Mesenteric fat pad (tissue), 1 donor: Measurements from ENCODE around the gene PDLIM7. TPM values are rescaled to one million over a fixed set of nuclear protein-coding genes. Genes with fewer than 3 reads are reported as not detected.
"Not testable (repeated sequence)": the region's sequence is repeated elsewhere in the genome, so short reads cannot be mapped to it uniquely, and the experiment has no call there.

Experiments
- DNase-seq: peaks from one replicate; pipeline ENCODE4 v3.0.0-alpha.2; 2020; ENCODE audit warnings: low spot score
- total RNA-seq: library from RNA; stranded (reverse); fragmentation: NEBNext Ultra II Directional; extraction: Animal tissue kit (Norgen Biotek cat#: 25700); gene quantifications from one replicate; pipeline ENCODE4 v1.2.1, GENCODE V29; 2021
- donor health status: DM: yes; HTN: yes; CAD: no.

PDLIM7 gene
- total RNA-seq, 1 donor from 2014 or later: 58.8 TPM

DNA sequence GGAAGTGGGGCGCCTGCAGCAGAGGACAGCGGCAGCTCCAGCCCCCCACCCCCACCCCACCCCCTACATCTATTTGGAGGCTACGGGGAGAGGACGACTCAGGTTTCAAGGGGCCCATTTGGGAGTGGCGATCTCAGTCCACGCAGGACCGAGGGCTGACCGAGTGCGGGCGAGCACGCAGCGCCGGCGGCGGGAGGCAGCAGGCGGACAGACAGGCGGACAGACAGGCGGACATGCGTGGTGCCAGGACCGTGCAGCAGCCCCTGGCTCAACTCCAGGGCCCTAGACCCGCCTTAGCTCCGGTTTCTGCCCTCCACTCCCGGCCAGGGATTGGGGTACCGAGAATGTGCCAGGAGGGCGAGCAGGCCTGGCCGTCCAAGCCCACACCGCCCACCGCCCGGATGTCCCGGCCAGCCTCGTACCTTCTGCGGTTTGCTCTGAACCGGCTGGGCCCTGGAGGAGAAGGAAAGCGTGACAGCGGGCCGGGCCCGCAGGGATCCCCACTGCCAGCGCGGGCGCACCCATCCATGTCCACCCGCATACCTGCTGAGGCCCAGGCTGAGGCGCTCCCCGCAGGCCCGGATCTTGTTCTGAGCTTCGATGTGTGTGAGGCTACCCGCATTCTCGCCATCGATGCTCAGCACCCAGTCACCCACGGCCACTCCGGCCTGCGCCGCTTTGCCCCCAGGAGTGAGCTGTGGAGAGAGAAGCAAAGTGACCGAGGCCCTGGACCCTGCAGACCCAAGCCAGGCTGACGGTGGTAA is 5.2 kb downstream of the PDLIM7 start:
- no peak for DNase-seq

DNA sequence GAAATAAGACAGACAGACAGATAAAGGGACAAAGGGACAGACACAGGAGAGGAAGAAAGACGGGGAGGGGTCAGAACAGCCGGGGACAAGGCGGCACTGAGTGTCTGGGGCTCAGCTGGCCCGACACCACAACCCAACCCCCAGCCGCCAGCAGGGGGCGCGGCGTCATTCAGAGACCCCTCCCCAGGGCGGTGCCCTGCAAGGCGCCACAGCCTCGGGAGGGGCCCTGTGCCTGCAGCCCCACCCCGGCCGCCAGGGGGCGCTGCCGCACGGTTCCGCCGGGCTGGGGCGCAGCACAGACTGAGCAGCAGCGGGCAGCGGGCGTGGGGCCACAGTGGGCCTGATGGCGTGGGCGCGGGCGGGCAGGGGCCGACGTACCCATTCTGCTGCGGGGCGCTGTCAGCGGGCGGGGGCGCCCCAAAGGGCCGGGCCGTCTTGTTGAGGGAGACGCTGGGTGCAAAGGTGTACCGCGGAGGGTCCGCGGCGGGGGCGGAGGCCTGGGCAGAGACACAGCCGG is 5.9 kb downstream of the PDLIM7 start:
- no peak for DNase-seq

DNA sequence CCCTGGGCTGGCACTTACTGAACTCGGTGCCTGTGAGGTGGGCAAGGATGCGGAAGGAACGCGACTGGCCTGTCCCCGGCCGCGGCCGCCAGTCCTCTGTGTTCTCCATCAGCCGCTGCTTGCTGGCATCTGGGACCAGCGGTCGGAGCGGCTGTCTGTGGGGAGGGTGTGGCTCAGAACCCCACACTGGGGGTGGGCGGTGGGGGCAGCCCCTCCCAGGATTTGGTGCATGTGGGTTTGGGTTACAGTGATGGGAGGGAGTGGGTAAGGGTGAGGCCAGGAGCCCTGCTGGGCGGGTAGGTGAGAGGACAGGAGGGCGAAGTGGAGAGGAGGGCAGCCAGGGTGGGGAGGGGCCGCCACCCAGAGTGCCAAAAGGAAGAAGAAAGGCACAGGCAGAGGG is 6.4 kb downstream of the PDLIM7 start:
- no peak for DNase-seq

DNA sequence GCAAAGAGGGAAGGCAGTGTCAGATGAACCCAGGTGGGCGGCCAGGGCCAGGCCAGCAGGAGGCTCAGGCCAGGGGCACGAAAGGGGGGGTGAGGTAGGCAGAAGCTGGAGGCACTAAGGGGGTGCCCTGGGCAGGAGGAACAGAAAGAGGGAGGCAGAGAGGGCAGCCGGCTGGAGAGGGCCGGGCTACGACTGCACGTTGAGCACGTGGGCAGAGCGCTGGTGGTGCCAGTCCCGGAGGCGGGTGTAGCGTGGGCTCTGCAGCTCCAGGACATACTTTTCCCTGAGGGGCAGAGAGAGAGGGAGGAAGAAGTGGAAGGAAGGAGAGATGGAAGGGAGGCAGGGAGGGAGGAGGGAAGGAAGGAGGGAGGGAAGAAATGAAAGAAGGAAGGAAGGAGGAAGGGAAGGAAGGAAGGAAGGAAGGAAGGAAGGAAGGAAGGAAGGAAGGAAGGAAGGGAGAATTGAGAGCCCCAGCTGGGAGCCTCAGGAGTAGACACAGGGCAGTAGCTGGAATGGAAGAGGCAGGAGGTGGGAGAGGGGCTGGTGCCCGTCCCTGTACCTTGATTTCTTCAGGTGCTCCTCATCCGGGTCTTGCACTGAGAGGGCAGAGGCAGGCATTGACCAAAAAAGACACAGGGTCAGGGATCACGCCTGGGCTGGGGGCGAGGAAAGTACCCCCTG is 7.0 kb downstream of the PDLIM7 start:
- DNase-seq: no peak

DNA sequence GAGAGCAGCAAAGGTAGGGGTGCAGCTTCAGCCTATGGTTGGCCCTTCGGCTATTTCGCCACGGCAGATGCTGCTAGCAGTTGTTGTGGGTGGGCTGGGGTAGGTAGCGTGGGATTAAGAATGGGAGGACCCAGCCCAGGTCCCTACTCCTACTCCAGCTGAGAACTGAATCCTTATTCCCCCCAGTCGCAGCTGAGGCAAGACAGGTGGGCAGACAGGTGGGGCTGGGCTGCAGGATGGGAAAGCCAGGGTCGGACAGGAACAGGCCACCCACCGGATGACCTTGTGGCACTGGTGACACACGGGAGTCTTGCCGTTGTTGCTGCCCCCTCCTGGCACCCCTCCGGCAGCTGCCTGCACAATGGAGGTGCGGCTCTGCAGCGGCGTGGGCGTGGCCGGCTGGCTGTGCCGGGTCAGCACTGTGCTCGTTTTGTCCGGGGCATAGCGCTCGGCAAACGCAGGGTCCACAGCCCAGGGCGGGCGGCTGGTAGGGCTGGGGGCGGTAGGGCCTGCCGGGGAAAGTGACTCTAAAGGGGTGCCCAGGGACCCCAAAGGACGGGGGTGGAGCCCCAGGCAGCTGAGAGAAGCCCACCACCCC is 8.2 kb downstream of the PDLIM7 start:
- DNase-seq: no peak

DNA sequence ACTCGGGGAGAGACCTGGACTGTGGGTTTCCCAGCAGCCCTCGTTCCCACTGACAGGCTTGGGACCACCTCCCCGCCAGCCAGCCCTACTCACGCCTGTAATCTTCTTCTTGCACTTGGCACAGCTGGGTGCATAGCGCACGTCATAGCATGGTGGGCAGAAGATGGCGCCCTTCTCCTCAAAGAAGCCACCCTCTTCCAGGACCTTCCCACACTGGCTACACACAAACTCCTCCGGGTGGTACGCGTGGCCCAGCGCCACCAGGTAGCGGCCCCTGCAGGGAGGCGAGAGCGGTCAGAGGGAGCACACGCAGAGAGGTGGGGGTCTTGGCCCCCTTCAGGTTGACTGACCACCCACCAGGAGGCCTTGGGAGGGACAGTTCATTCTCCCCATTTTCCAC is 9.4 kb downstream of the PDLIM7 start:
- no peak for DNase-seq

DNA sequence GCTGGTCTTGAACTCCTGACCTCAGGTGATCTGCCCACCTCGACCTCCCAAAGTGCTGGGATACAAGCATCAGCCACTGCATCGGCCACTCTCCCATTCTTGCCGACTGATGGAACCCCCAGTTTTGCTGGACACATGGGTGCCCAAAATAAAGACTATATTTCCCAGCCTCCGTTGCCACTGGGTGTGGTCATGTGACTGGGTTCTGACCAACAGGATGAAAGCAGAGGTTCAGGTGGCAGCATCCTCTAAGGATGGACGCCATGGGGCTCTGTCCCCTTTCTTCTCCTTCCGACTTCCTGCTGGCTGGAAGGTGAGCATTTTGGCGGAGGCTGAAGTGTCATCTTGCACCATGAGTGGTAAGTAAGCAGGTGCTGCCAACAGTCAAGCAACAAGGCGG is 10.3 kb downstream of the PDLIM7 start:
- DNase-seq: no peak

DNA sequence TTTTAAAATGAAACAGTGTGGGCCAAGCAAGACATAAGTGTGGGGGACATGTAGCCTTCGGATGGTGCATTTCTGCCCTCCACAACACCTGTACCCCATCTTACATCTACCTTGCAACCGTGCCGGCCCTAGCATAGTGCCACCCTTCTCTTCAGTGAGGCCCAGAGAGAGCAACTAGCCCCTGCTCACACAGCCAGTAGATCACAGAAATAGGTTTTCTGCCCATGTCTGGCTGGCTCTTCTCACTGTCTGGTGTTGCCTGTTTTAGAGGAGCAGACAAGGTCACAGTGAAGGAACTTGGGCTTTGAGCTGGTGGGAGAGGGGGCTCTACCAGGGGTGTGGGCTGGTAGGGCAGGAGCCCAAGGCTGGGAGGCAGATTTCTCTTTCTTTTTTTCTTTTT is 11.1 kb downstream of the PDLIM7 start:
- no peak for DNase-seq

DNA sequence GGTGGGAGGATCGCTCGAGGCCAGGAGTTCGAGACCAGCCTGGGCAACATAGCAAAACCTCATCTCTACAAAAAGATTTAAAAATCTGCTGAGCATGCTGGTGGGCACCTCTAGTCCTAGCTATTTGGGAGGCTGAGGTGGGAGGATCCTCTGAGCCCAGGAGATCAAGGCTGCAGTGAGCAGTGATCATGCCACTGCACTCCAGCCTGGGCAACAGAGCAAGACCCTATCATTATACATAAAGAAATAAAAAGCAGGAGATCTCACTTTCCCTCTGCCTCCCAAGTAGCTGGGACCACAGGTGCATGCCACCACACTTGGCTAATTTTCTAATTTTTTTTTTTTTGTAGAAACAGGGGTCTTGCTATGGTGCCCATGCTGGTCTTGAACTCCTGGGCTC is 11.7 kb downstream of the PDLIM7 start:
- not testable (repeated sequence) for DNase-seq

DNA sequence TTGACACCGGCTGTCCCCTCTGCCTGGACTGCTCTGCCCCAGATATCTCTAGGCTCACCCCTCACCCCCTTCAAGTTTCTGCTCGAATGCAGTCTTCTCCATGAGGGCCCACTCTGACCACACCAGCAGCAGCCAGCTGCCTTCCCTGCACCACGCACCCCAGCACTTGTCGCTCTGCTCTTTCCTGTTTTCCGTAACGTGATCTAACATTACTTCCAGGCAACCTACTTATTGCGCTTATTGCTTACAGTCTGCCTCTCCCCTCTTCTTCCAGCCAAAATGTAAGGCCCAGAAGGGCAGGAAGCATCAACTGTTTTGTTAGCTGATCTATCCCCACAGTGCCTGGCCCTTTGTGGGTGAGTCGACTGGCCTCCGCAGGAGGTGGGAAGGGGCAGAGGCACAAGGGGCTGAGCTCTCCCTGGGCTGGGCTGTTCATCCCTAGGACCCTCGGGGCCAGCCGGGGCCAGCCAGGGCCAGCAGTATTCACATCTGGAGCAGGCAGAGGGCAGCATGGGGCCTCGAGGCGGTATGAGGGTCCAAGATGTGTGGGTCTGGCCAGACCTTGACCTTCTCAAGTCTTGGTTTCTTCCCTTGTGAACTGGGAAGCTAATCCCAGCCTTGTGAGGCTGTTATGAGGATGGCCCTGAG is 12.4 kb downstream of the PDLIM7 start:
- no peak for DNase-seq

DNA sequence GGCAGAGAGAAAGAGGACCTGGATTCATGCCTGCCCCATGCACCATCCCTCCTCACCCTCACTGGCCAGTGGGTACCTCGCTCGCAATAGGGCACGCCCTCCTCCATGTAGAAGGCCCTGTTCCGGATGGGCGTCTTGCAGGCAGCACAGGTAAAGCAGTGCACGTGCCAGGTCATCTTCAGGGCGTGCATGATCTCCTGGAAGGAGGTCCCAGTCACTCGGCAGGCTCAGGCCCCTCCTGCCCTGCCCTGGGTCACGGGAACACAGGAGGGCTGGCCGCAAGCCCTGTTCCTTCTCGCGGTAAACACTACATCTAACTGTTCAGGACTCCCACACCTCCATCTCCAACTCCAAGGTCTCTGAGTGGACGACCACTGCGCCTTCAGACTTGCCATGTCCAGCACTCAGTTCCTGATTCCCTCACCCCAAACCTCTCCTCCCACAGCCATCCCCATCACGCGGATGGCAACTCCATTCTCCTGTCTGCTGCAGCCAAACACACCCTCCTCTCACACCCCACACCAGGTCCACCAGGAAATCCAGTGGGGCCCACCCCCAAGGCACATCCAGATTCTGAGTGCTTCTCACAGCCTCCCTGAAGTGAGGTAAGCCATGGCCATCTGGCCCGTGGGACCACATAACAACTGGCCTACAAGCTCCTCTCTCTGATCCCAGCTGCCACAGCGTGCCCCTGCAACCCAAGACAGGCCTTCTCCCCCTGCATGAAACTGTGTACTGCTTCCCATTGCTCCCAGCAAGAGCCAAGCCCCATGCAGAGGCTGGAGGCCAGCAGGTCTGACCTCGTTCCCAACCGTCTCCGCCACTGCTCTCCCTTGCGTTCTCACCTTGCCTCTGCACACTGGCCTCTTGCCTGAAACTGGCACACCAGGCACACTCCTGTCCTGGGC is 13.2 kb downstream of the PDLIM7 start:
- no peak for DNase-seq

DNA sequence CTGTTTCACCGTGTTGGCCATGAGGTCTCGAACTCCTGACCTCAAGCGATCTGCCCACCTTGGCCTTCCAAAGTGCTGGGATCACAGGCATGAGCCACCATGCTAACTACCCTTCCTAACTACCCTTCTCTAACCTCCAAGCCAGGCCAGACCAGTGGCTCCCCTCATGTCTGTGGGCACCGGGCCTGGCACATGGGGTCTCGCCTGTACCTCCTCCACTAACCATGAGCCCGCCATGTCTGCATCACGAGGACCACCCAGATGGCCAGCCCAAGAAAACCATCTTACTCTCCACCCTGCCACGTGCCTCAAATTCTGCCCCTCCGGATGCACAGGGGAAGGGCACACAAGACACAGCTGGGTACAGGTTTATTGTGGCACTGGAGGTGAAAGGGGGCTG is 14.4 kb downstream of the PDLIM7 start:
- DNase-seq: no peak

DNA sequence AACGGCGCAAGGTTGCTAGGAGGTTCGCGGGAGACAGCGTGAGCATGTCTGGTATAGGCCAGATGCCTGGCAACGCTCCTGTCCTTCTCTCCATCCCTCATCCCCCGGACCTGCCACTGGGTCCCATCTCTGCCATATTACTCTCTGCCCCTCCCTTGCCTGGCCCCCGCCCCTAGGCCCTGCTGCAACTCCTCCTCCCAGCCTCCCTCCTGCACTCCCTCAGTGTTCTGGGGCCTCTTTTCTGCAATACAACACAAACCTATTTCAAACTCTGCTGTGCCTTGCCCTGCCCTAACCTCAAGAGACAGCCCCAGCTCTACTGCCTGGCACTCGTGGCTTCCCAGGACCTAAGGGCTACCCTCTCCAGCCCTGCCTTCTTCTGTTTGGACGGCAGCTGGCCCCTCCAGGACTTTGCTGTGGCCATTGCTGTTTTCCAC is 15.0 kb downstream of the PDLIM7 start:
- no peak for DNase-seq

DNA sequence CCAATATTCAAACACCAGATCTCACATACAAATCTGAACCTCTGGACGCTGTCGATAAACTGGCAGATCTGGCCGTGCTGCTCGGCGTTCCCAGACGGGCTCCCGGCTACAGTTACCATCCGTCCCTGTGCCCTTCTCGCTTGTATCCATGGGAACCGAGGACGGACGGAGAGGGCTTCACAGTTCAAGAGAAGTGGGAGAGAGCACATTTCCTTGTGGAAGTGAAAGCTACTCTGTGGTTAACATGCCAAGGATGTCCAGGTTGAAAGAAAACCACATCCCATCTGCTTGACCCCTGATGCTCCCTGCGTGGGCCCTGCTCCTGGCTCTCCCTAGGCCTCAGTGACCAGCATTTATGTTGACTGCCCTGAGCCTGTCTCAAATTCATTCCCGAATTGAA is 17.6 kb downstream of the PDLIM7 start:
- no peak for DNase-seq

DNA sequence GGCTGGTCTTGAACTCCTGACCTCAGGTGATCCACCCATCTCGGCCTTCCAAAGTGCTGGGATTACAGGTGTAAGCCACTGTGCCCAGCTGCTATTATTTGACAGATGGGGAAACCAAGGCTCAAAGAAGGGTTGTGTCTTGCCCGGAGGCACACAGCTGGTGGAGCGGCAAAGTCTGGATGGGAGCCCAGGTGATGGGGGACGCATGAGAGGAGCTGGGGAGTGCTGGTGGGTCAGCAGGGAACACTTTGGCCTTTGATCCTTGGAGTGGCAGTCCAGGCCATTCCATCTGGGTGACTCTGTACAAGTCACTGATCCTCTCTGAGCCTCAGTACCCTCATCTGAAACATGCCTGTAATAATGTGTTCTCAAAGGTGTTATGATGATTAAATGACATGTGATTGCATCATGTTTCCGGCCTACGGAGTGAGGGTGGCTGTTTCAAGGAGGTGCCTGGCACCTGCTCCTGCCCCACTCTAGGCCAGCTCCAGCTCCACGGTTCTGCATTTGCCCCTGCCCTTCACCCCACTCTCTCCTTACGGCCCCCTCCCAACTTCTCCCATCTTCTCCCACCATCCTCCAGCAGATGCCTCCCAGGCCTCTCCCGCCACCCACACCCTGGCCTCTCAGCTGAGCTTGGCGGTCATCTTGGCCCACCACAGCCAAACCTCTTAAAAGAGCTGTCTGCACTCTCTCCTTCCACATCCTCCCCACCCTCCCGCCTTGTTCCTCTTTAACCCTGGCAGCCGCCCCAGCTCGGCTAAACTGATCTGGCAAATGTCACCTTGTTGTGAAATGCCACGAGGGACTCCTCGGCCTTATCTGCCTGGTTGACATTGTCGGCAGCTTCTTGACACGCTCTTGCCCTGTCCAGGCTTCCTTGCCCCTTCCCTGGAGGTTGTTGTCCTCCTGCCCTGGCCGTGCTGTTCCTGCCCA is 18.4 kb downstream of the PDLIM7 start:
- no peak for DNase-seq

DNA sequence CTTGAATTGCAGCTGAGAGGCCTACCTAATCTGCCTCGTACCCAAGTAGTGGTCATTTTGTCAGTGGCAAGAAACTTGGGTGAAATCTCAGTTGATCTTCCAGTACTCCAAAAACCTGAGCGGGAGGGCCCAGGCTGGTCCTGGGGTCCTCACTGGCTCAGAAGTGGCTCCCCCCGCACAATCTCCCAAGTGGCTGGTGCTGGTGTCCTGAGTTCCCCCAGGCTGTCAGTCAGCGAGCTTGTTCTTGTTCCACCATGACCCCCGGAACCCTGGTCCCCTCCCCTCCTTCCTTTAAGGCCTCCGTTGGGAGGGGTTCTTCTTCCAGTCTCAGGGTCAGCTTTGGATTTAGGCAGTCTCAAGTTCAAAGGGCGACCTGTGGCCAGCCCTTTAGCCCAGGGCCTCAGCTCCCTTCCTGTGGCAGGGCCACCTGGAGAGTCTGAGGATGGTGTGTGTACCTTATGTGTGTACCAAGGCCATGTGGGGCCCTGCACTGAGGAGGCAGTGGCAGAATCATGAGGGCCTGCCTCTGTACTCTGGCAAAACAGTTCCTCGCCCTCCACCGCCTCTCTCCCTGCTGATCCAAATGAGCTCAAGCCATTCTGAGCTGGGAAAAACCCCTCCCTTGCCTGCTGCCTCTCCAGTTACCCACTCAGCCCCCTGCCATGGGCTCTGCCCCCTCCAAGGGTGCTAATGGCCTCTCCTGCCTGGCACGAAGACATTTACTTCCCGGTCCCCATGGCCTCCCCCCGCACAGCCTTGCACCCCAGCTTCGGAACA is 19.5 kb downstream of the PDLIM7 start:
- no peak for DNase-seq

DNA sequence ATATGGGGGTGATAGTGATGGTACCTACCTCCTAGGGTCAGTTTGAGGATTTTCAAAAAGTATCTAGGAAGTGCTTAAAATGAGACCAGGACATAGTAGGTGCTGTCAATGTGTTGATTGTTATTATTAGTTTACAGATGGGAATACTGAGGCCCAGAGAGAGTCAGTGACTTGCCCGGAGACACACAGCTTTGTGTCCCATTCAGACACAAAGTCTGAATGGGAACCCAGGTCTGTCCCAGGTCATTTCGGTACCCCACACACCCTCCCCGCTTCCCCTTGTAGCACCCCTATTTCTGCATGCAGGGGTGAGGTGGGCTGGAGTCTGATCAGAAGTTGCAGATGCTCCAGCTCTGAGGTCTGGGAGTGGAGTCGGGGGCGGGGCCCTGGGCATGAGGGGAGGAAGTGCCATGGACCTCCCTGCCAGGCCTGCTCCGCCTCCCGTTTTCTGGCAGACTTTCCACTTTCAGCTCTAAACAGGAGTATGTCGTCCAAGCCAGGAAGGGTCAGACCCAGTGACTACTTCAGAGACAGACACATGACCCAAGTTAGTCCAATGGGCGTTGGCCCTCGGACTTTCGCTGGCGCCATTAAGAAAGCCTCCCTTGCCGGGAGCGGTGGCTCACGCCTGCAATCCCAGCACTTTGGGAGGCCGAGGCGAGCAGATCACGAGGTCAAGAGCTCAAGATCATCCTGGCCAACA is 20.7 kb downstream of the PDLIM7 start:
- DNase-seq: no peak
